ENCODE results near the gene SNAPC5. TPM values are rescaled to one million over a fixed set of nuclear protein-coding genes. Genes with fewer than 3 reads are reported as not detected.

SNAPC5 gene
- total and polyA plus RNA-seq, 10 of the 15 experiments (the other 5 are each of a cell fraction or from before 2014, with no cell fraction given) = 14.4 to 53.5 (median 36.9) TPM

- TF ChIP-seq TARDBP (IDR thresholded peaks at IDR 0.05; ENCODE audit: borderline replicate concordance) (no peak), BHLHE40 (IDR thresholded peaks at IDR 0.05; ENCODE audit: borderline replicate concordance in 1 of 2, low read depth in 2 of 2, low read length in 1 of 2) (no peak), NR2F1 (conservative IDR thresholded peaks at IDR 0.05) (no peak), CTCF (IDR thresholded peaks at IDR 0.05 in 2 of 3, conservative IDR thresholded peaks at IDR 0.05 in 1 of 3; ENCODE audit: control insufficient read depth in 2 of 3, extremely low read depth in 1 of 3, insufficient read depth in 1 of 3, low read depth in 3 of 3, low read length in 3 of 3) (no peak)
Measured at GRCh38 chr15:66484539-66485112, 12.9 kb downstream of the SNAPC5 start (continued).

GRCh38 chr15:66483131-66483566 is 14.4 kb downstream of the SNAPC5 start:
- WGBS (ENCODE audit: insufficient coverage, insufficient replicate concordance, low lambda C conversion rate, missing lambda C conversion rate) = 100% methylated on average over 3 of the region's 3 CpGs
- H3K4me1 ChIP-seq (ENCODE audit: control insufficient read depth, insufficient read depth, low read length) = no peaks in the 10 kb centered on the region
- DNase-seq (ENCODE audit: low read depth, low spot score) (no peak), FAIRE-seq (no peak), ATAC-seq (no peak)
- no peaks in the 10 kb centered on the region; the same call in 1 of the 2 replicates for H3K79me2 ChIP-seq (ENCODE audit: control insufficient read depth, insufficient read depth, low read length)
- H3K27me3 ChIP-seq (replicated peaks in 1 of 2; ENCODE audit: control insufficient read depth in 2 of 2, insufficient read depth in 2 of 2, low read length in 1 of 2) = no peaks in the 10 kb centered on the region
- intact Hi-C loops (cut with micrococcal nuclease; ENCODE audit: unreplicated experiment) (no loop called here), in situ Hi-C loops (cut with MboI) (no loop called here)
- no peak for TF ChIP-seq CTCF (IDR thresholded peaks at IDR 0.05 in 2 of 3, conservative IDR thresholded peaks at IDR 0.05 in 1 of 3; ENCODE audit: control insufficient read depth in 2 of 3, extremely low read depth in 1 of 3, insufficient read depth in 1 of 3, low read depth in 3 of 3, low read length in 3 of 3)
- no peak for TF ChIP-seq MLLT1 (IDR thresholded peaks at IDR 0.05)
- H3K9ac ChIP-seq (ENCODE audit: control insufficient read depth, insufficient read depth, low read length) = no peak overlapping the region
- H3K9me3 ChIP-seq (replicated peaks; ENCODE audit: control insufficient read depth, insufficient read depth, low read length) = no peaks in the 10 kb centered on the region
- BruUV-seq (replicated peaks) = no TSS peak
- H3K36me3 ChIP-seq (ENCODE audit: control insufficient read depth in 2 of 2, insufficient read depth in 2 of 2, low read length in 1 of 2) = peaks cover 28 to 30% of the 10 kb centered on the region in 2 experiments
- POLR2A ChIA-PET = interaction anchor here (0.6 kb wide), 1 partner anchor 24 kb away, joined by 3 read pairs; no protein-coding TSS in a partner anchor
- SMC1A ChIA-PET (ENCODE audit: uncharacterized antibody, unreplicated experiment) = no interaction called here
- H3K4me3 ChIP-seq = no peak overlapping the region
- no peaks in the 10 kb centered on the region for H4K20me1 ChIP-seq (ENCODE audit: control insufficient read depth, insufficient read depth)
- H3K27ac ChIP-seq (ENCODE audit: control insufficient read depth, insufficient read depth) = no peak overlapping the region
- no peak overlapping the region for H2AFZ ChIP-seq (ENCODE audit: control insufficient read depth, low read depth, low read length)
- RAD21 ChIA-PET (ENCODE audit: unreplicated experiment) = no interaction called here
- H3K4me2 ChIP-seq (ENCODE audit: control insufficient read depth, insufficient read depth) = no peak overlapping the region
- CTCF ChIA-PET = no interaction called here

Measured in GM12878 (cell line).